Keratinocyte (primary cell): Measurements from ENCODE around the gene TSPEAR.

ENCODE experiments used
- CTCF ChIP-seq, 3 experiments: IDR thresholded peaks in 1 of 3; conservative IDR thresholded peaks in 1 of 3; optimal IDR thresholded peaks in 1 of 3; 2 replicates in 2 of 3; 3 replicates in 1 of 3; pipeline versions ENCODE3 to v1.5.1; 2011; ENCODE audit warnings: low read length in 3 of 3, mild to moderate bottlenecking in 3 of 3, moderate library complexity in 2 of 3, control low read depth in 1 of 3, inconsistent platforms in 1 of 3; ENCODE audit not compliant: insufficient read depth in 2 of 3; ENCODE audit errors: extremely low read depth in 1 of 3
- EZH2 ChIP-seq: IDR thresholded peaks from one replicate; pipeline ENCODE4 v1.6.1; 2012; ENCODE audit warnings: inconsistent platforms, mild to moderate bottlenecking, low read length, moderate library complexity

- TF ChIP-seq CTCF (optimal IDR thresholded peaks at IDR 0.05 in 1 of 3, IDR thresholded peaks at IDR 0.05 in 1 of 3, conservative IDR thresholded peaks at IDR 0.05 in 1 of 3; ENCODE audit: extremely low read depth in 1 of 3, insufficient read depth in 2 of 3, low read length in 3 of 3) (no peak), EZH2 (no peak)
These were observed 190.8 kb downstream of the TSPEAR start for GRCh38 chr21:44520326-44521300.
